ENCODE results near the gene SH2D3A.
"Not testable (repeated sequence)": the region's sequence is repeated elsewhere in the genome, so short reads cannot be mapped to it uniquely, and the experiment has no call there.

The SH2D3A gene

GRCh38 chr19:6788896-6789295 lies 21.7 kb upstream of the SH2D3A start:
- no peak for DNase-seq

- no peak for DNase-seq
These were observed 20.2 kb upstream of the SH2D3A start for GRCh38 chr19:6787393-6787792.

- DNase-seq, result no peak
These were observed 12.0 kb upstream of the SH2D3A start for GRCh38 chr19:6779206-6779605.

- DNase-seq, result no peak
These were observed 11.2 kb upstream of the SH2D3A start for GRCh38 chr19:6778386-6778785.

- DNase-seq, result no peak
These were observed 10.2 kb upstream of the SH2D3A start for GRCh38 chr19:6777434-6777833.

GRCh38 chr19:6776999-6777398 lies 9.8 kb upstream of the SH2D3A start:
- no peak for DNase-seq

GRCh38 chr19:6776045-6776444 lies 8.8 kb upstream of the SH2D3A start:
- DNase-seq, result not testable (repeated sequence)

GRCh38 chr19:6774821-6775707 lies 7.8 kb upstream of the SH2D3A start:
- peak; percentile 16 to 62 for DNase-seq

- no peak for DNase-seq
These were observed 6.2 kb upstream of the SH2D3A start for GRCh38 chr19:6773323-6773931.

- no peak for DNase-seq
These were observed 5.7 kb upstream of the SH2D3A start for GRCh38 chr19:6772866-6773322.

- DNase-seq, result no peak
These were observed 5.0 kb upstream of the SH2D3A start, which contains the start of gene VAV1 for GRCh38 chr19:6772028-6772865. Gene VAV1, plus strand, starts transcription at chr19:6772708. Its CDS starts 100 bp downstream, at chr19:6772808.

GRCh38 chr19:6771648-6772027 lies 4.4 kb upstream of the SH2D3A start:
- not testable (repeated sequence) for DNase-seq

GRCh38 chr19:6769006-6769619 lies 1.9 kb upstream of the SH2D3A start:
- DNase-seq, result no peak

GRCh38 chr19:6768236-6768785 lies 1.1 kb upstream of the SH2D3A start:
- no peak for DNase-seq

- no peak for DNase-seq
These were observed 216 bp downstream of the SH2D3A start for GRCh38 chr19:6767081-6767356.

GRCh38 chr19:6766357-6767080 lies 716 bp downstream of the SH2D3A start:
- DNase-seq, result no peak

- no peak for DNase-seq
These were observed 1.4 kb downstream of the SH2D3A start for GRCh38 chr19:6765738-6766356.

- DNase-seq, result not testable (repeated sequence)
These were observed 4.9 kb downstream of the SH2D3A start for GRCh38 chr19:6762253-6762797.

- peak in 1 of 2 experiments; percentile 38 for DNase-seq
These were observed 6.1 kb downstream of the SH2D3A start for GRCh38 chr19:6761053-6761676.

- DNase-seq, result no peak
These were observed 6.6 kb downstream of the SH2D3A start for GRCh38 chr19:6760606-6761005.
